Left hindlimb (tissue), 1 donor: ENCODE measurements around the gene METTL23.
"Not testable (repeated sequence)": the region's sequence is repeated elsewhere in the genome, so short reads cannot be mapped to it uniquely, and the experiment has no call there.

Source experiments
- DNase-seq: peaks from one replicate; pipeline ENCODE4 v3.0.0-alpha.2; 2018

Gene METTL23

GRCh38 chr17:76696763-76697701 is 29.6 kb upstream of the METTL23 start:
- DNase-seq = no peak

GRCh38 chr17:76697702-76698465 is 28.8 kb upstream of the METTL23 start:
- no peak for DNase-seq

DNA sequence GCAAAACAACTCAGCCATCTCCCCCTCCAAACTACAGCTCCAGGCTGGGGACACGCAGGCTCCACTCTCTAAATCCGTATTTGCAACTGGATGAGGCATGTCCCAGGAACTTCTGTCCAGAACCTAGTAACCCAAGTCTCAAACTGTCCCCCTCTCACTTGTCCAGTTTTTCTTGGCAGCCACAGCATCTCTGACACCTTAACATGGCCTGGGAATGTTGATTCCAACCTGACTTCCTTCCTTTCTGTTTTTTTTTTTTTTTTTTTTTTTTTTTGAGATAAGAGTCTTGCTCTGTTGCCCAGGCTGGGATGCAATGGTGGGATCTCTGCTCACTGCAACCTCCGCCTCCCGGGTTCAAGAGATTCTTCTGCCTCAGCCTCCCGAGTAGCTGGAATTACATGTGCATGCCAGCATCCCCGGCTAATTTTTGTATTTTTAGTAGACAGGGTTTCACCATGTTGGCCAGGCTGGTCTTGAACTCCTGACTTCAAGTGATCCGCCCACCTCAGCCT is 28.1 kb upstream of the METTL23 start:
- not testable (repeated sequence) for DNase-seq

GRCh38 chr17:76700270-76700616 is 26.4 kb upstream of the METTL23 start:
- DNase-seq = no peak

DNA sequence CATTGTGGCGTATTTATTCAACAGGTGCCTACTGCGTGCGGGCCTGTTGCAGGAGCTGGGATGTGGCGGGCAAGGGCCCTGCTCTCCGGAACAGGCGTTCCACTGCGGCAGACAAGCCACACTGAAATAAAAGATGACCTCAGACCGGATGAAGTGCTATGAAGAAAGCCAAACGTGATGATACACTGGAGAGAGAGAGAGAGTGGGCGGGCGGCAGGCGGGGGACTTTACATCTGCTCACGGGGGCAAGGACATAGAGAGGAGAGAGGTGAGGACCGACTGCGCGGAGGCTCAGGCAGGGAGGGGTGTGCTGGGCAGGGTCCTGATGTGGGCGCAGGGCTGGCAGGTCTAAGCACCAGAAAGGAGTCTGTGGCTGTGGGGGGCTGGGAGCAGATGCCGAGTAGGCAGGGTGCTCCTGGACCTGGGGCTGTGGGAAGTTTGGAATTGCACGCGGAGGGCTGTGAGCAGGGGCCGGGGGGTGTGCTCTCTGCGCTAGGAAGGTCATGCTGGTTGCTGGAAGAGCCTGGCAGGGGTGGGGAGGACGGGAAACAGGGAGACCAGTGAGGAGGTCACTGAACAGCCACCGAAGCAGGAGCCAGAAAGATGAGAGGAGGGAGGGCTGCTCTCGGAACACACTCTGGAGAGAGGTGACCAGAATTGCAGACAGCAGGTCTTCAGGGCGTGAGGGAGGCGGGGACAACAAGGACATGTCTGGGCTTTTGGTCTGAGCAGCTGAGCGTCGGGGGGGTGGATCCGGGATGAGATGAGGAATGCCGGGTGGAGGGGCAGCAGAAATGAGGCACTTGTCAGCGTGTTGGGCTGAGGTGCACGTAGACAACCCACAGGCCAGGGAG is 25.8 kb upstream of the METTL23 start:
- peak; percentile 84 for DNase-seq

- DNase-seq = no peak
These were observed 25.1 kb upstream of the METTL23 start for GRCh38 chr17:76701471-76701967.

- no peak for DNase-seq
These were observed 24.6 kb upstream of the METTL23 start for GRCh38 chr17:76702076-76702475.

GRCh38 chr17:76702941-76703637 is 23.6 kb upstream of the METTL23 start:
- no peak for DNase-seq

DNA sequence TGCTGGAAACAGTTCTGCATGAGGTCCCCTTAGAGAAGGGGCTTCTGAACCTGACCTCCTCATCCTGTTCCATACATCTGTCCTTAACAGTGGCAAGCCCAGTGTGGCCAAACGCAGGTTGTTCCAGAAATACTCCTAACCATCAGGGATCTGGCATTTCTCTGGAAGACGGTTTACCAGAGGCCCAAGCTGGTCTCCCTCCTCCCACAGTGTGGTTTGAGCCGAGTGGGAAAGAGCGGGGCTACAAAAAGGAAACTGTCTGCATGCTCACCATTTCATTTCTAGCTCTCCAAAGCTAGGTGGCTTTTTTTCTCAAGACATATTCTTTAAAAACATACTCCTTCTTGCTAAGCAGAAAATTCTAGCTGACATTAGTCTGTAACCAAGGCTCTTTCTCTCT is 21.8 kb upstream of the METTL23 start:
- DNase-seq = no peak

DNA sequence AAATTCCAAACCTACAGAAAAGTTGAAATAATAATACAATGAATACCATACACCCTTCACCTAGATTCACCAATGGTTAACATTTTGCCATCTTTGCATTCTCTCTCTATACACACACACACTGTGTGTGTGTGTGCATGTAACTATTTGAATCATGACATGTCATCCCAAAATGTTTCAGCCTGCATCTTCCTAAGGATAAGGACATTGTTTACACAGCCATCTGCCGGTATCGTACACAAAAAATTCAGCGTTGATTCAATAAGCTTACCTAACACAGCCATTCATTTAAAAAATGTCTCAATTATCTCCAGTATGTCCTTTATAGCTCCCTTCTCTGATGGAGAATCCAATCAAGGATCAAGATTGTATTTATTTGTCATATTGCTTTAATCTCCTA is 19.8 kb upstream of the METTL23 start:
- no peak for DNase-seq

DNA sequence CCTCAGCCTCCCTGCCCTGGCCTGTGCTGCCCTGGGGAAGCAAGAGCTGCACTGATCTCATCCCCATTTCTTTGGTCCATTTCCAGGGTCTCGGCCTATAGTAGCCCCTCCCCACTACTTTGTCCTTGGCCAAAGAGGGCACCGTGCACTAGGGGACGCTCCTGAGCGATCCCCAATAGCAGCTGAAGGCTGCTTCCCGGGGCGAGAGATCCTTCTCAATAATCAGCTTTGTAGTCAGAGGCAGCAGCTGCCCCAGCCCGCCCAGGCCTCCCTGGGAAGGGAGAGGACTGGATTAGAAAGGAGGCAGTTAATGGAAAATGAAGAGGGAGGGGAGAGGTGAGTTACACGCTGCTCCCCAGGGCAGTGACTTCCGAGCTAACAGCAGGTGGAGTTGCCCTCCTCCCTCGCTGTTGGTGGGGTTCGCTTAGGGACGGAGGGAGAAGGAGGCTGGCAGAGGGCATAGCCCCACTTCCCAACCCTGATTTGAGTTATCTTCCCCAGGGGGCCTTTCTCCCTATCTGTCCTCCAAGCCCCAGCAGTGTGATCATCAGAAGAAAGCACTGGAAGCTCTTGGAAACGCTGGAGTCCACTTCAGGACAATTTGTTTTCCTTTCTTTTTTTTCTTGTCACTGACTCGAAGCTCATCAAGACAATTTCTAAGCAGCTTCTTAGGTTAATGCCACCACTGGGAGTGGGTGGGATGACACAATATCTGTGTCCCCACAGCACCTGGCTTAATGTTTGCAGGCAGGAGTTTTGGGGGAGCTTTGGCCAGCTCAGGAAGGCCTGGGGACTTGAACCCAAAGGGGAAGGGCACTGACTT is 18.4 kb upstream of the METTL23 start:
- peak; percentile 61 for DNase-seq

- DNase-seq = peak; percentile 71
These were observed 17.3 kb upstream of the METTL23 start for GRCh38 chr17:76709077-76709950.

- peak; percentile 64 for DNase-seq
These were observed 16.4 kb upstream of the METTL23 start for GRCh38 chr17:76709951-76710862.

DNA sequence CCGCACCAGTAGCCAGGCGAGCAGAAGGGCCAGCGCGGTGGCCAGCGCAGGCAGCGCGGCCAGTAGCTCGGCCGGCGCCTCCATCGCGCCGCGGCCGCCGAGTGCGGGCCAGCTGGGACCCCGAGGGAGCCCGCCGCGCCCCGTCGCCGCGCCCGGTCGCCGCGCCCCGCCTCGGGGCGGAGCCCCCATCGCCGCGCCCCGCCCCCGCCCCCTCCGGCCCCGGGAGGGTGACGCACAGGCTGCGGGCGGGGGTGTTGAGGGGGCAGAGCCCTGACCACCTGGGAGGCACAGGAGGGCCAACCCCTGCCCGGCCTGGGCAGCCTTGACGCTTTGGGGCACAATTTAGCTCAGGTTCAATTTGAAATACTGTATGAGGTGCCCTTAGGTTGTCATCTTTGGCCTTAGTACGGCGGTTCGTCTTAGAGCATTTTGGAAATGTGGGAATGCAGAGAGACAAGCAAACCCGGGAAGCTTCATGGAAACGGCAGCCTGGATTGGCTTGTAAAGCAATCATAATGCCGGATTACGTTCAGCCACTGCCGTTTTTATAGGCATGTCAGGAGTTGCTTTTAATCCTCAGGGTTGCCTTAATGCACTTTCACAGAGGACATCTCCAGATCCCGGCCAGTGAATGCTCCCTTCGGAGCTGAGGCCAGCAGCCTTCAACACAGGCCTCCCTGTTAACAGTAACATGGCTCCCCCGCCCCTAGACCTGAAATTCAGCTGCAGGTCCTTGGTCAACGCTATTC is 15.6 kb upstream of the METTL23 start, which contains the start of gene MXRA7:
Gene MXRA7, minus strand, starts transcription at position 103 of the 749 bp plus-strand sequence. Its CDS starts 19 bp downstream, at position 84.
- DNase-seq = peak; percentile 84

GRCh38 chr17:76712321-76712720 is 14.3 kb upstream of the METTL23 start:
- not testable (repeated sequence) for DNase-seq

DNA sequence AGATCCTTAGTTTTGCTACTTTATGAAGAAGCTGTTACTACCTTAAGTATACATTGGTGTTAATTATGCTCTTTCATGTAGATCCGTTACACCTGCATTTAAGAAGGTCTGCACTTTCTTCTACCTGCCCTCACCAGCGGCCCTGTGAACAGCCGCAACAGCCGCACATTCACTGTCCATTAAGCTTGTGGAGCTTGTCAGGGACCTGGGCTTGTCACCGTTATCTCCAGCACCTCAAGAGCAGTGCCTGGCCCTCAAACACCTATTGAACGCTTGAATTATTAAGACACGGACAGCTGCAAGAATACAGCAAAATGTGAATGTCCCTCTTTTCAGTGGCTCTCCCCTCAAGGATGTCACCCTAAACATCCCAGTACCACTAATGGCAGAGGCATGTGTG is 12.9 kb upstream of the METTL23 start:
- DNase-seq = no peak

DNA sequence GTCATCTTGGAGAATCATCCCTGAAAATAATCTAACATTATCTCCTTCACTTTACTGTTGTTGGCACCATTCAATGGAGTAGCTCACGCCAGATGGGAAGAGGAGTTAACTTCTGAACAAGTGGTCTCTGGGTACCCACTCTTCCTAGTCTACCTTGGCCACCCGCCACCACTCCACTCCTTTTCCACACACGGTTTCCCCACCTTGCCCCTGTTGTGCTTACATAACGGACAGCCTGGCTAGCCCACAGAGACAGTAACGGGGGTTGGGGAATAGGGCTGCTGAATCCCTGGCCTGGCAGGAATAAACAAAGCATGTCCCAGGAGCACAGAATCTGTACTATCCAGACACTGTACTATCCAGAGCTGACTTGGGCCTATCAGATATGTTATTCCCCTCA is 12.3 kb upstream of the METTL23 start:
- DNase-seq = no peak
